ENCODE results near the gene MBIP.

DNA sequence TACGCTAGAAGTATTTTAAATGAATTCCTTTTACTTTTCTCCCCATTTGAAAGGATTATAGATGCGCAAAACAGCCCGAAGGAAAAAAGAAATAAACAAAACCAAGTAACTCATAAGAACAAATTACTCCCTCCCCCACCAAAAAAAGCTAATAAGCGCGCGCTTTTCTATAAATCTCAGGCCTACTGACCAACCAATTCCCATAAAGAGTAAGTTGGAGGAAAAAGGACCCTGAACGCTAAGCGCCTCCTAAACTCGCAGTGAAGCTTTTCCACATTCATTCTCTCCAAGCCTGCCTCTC is 588 bp downstream of the MBIP start:
- no peak for TF ChIP-seq POLR2A (IDR thresholded peaks at IDR 0.05)
- TF ChIP-seq, protein P1, sequence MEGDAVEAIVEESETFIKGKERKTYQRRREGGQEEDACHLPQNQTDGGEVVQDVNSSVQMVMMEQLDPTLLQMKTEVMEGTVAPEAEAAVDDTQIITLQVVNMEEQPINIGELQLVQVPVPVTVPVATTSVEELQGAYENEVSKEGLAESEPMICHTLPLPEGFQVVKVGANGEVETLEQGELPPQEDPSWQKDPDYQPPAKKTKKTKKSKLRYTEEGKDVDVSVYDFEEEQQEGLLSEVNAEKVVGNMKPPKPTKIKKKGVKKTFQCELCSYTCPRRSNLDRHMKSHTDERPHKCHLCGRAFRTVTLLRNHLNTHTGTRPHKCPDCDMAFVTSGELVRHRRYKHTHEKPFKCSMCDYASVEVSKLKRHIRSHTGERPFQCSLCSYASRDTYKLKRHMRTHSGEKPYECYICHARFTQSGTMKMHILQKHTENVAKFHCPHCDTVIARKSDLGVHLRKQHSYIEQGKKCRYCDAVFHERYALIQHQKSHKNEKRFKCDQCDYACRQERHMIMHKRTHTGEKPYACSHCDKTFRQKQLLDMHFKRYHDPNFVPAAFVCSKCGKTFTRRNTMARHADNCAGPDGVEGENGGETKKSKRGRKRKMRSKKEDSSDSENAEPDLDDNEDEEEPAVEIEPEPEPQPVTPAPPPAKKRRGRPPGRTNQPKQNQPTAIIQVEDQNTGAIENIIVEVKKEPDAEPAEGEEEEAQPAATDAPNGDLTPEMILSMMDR (IDR thresholded peaks at IDR 0.05) = no peak

Measured in right lobe of liver (tissue), 4 donors.